Heart right ventricle (tissue), 16 donors: Measurements from ENCODE around the gene OSBPL8. TPM values are rescaled to one million over a fixed set of nuclear protein-coding genes. Genes with fewer than 3 reads are reported as not detected.

Experiments
- ATAC-seq, 8 donors: fragments of 200-7000 bp; cut with Tn5 transposase; one replicate each; pipeline ENCODE4 v1.9.1; 2020; ENCODE audit warnings: mild to moderate bottlenecking in 8 of 8, moderate library complexity in 8 of 8, moderate number of reproducible peaks in 1 of 8
- DNase-seq, 2 donors: peaks; one replicate each; pipeline ENCODE4 v3.0.0-alpha.2; 2020
- H3K27ac ChIP-seq, 10 donors: fragments of 200-600 bp; sonication (generic) in 2 of 10; one replicate each; pipeline versions ENCODE4 v1.5.0 to v1.8.0; 2020 to 2022; ENCODE audit warnings: mild to moderate bottlenecking in 3 of 10
- H3K27me3 ChIP-seq, 7 donors: fragments of 200-600 bp; one replicate each; pipeline ENCODE4 v1.8.0; 2021 to 2022; ENCODE audit warnings: mild to moderate bottlenecking in 2 of 7
- H3K36me3 ChIP-seq, 9 donors: fragments of 200-600 bp; sonication (generic) in 1 of 9; one replicate each; pipeline versions ENCODE4 v1.5.0 to v1.8.0; 2020 to 2022; ENCODE audit warnings: mild to moderate bottlenecking in 2 of 9
- H3K4me1 ChIP-seq, 9 donors: fragments of 200-600 bp; sonication (generic) in 1 of 9; one replicate each; pipeline versions ENCODE4 v1.5.0 to v1.8.0; 2020 to 2022; ENCODE audit warnings: mild to moderate bottlenecking in 4 of 9
- H3K4me3 ChIP-seq, 10 donors: fragments of 200-600 bp; sonication (generic) in 2 of 10; one replicate each; pipeline versions ENCODE4 v1.5.0 to v1.8.0; 2020 to 2022; ENCODE audit warnings: mild to moderate bottlenecking in 7 of 10, moderate library complexity in 2 of 10
- H3K9me3 ChIP-seq, 11 donors: fragments of 200-600 bp in 10 of 11; sonication (generic) in 2 of 11; one replicate each; pipeline versions ENCODE4 v1.5.0 to v1.8.0; 2013 to 2022; ENCODE audit warnings: mild to moderate bottlenecking in 2 of 11, control low read depth in 1 of 11, moderate library complexity in 1 of 11
- CTCF ChIP-seq, 9 donors: fragments of 200-600 bp; sonication (generic) in 2 of 9; IDR thresholded peaks; one replicate each; pipeline versions ENCODE4 v1.5.0 to v1.8.0; 2021 to 2022; ENCODE audit warnings: antibody characterized with exemption in 9 of 9, mild to moderate bottlenecking in 5 of 9, moderate library complexity in 1 of 9
- WGBS, 2 donors: extraction: QIAGEN DNeasy Blood & Tissue Kit; methylation state at CpG; one replicate each; pipeline ENCODE4 v1.1.7; 2013; ENCODE audit warnings: inconsistent platforms in 1 of 2; 5-methylcytosine and 5-hydroxymethylcytosine counted together
- intact Hi-C, 10 donors: fragments of 100-400 bp; cut with DNase I; formaldehyde crosslinking; loops; one replicate each; pipeline versions ENCODE4 v1.11.1 to v1.14.2; 2022
- polyA plus RNA-seq, 2 donors: library from polyadenylated mRNA; stranded (reverse); fragments of 200-250 nt; gene quantifications; one replicate each; pipeline ENCODE4 v1.2.3, GENCODE V29; 2013
- total RNA-seq, 10 donors: library from RNA; stranded (reverse); fragmentation: NEBNext Ultra II Directional in 3 of 10; extraction: Animal tissue kit (Norgen Biotek cat#: 25700) in 3 of 10; gene quantifications; one replicate each; pipeline versions ENCODE4 v1.2.1 to v1.2.4, GENCODE V29; 2021 to 2023
- donor health status: Arrhythmogenic right ventricular cardiomyopathy.
- donor health status: ischemic (EF 13 %, LVEDD 7.1; RV severe dilation, severe dysfunction).
- donor health status: healthy with polysubstance abuse.
- donor health status: DM: no; HTN: yes; CAD: no.
- donor health status: DM: no; HTN: no; CAD: no.
- donor health status: ischemic (EF 25% LVEDD 6.9; RV normal size, moderate dysfunction).
- donor health status: ischemic (EF 25% LVEDD 5.7; RV mildly dilated, moderate dysfunction).
- donor health status: healthy.
- donor health status: DM: yes; HTN: yes; CAD: no.
- donor health status: Ischemic cardiomyopathy.
- donor health status: ischemic (EF 35%, LVEDD 5.7; RV mildly dilated, moderate dysfunction).
- donor health status: nonischemic (EF 11% LVEDD 7.7; RV severe dilation, severe dysfunction).
- donor health status: DM: yes; HTN: yes; CAD: no.
- donor health status: PGD.
- donor health status: ischemic (EF 29% LVEDD 5.4; RV normal size, mild dysfunction).
- donor health status: nonischemic (EF 23%, LVEDD 6.1; RV moderate dilation, normal function).

Gene OSBPL8
- total and polyA plus RNA-seq, 12 donors, result 5.6 to 50.0 (median 33.3) TPM

GRCh38 chr12:76417116-76417515 is 142.5 kb downstream of the OSBPL8 start:
- DNase-seq (no peak), ATAC-seq (no peak)
- no peaks in the 10 kb centered on the region for H3K27me3 ChIP-seq
- no peak for TF ChIP-seq CTCF (IDR thresholded peaks at IDR 0.05)
- no peak overlapping the region for H3K4me3 ChIP-seq
- no peaks in the 10 kb centered on the region for H3K9me3 ChIP-seq
- peaks cover 0 to 9% (median 0%) of the 10 kb centered on the region in 9 donors for H3K4me1 ChIP-seq
- intact Hi-C loops, result no loop called here
- H3K27ac ChIP-seq, result no peak overlapping the region
- H3K36me3 ChIP-seq, result no peaks in the 10 kb centered on the region

- Histone ChIP-seq H3K9me3 (no peaks in the 10 kb centered on the region), H3K4me1 (peaks cover 0 to 5% (median 0%) of the 10 kb centered on the region in 9 donors), H3K4me3 (no peak overlapping the region), H3K27me3 (no peaks in the 10 kb centered on the region), H3K36me3 (peaks cover 0 to 8% (median 0%) of the 10 kb centered on the region in 9 donors), H3K27ac (no peak overlapping the region)
- intact Hi-C loops, result no loop called here
- no peak for TF ChIP-seq CTCF (IDR thresholded peaks at IDR 0.05)
- DNase-seq (no peak), ATAC-seq (no peak)
- 92 to 93% methylated on average over 4 of the region's 4 CpGs for WGBS, 2 donors
Observed at GRCh38 chr12:76413121-76413520, 146.4 kb downstream of the OSBPL8 start.

GRCh38 chr12:76410781-76411180 is 148.8 kb downstream of the OSBPL8 start:
- H3K36me3 ChIP-seq, result peaks cover 0 to 10% (median 0%) of the 10 kb centered on the region in 9 donors

GRCh38 chr12:76410371-76410770 is 149.2 kb downstream of the OSBPL8 start:
- Histone ChIP-seq H3K9me3 (no peaks in the 10 kb centered on the region), H3K4me3 (no peak overlapping the region), H3K4me1 (peaks cover 0 to 5% (median 0%) of the 10 kb centered on the region in 9 donors), H3K27ac (no peak overlapping the region), H3K36me3 (peaks cover 0 to 10% (median 0%) of the 10 kb centered on the region in 9 donors), H3K27me3 (no peaks in the 10 kb centered on the region)
- ATAC-seq (no peak), DNase-seq (no peak)
- no peak for TF ChIP-seq CTCF (IDR thresholded peaks at IDR 0.05)
- intact Hi-C loops, result no loop called here

More at GRCh38 chr12:76410781-76411180, 148.8 kb downstream of the OSBPL8 start:
- no peak for TF ChIP-seq CTCF (IDR thresholded peaks at IDR 0.05)
- DNase-seq, result no peak
- no peak for ATAC-seq
- intact Hi-C loops, result no loop called here
- H3K4me1 ChIP-seq, result peaks cover 0 to 5% (median 0%) of the 10 kb centered on the region in 9 donors
- H3K9me3 ChIP-seq, result no peaks in the 10 kb centered on the region
- H3K27ac ChIP-seq, result no peak overlapping the region
- H3K27me3 ChIP-seq, result no peaks in the 10 kb centered on the region
- WGBS, 2 donors, result 63 to 71% methylated on average over 5 of the region's 5 CpGs
- no peak overlapping the region for H3K4me3 ChIP-seq
